IPS-NIHi11 (cell line): Measurements from ENCODE around the gene ATR.
A peak's percentile ranks its signal among the peaks of the same experiment; 100 is the strongest.
"Not testable (repeated sequence)": the region's sequence is repeated elsewhere in the genome, so short reads cannot be mapped to it uniquely, and the experiment has no call there.

Experiments used
- DNase-seq: peaks from one replicate; pipeline ENCODE4 v3.0.0; 2012; ENCODE audit warnings: mixed read lengths, low spot score

ATR gene

DNA sequence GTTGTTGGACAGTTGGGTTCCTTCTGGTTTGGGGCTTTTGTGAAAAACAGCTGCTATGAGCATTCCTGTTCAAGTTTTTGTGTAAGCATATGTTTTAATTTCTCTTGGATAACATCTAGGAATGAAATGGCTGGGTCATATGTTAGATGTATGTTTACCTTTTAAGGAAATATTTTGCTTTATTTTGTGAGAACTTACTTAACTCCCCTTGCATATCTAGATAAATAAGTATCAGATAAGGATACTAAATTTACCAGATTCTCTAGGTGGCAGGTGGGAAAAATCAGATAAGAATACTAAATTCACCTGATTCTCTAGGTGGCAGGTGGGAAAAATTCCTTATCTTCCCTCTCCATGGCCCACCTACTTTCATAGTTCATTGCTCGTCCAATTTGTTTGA lies 16.6 kb upstream of the ATR start:
- DNase-seq, result no peak

DNA sequence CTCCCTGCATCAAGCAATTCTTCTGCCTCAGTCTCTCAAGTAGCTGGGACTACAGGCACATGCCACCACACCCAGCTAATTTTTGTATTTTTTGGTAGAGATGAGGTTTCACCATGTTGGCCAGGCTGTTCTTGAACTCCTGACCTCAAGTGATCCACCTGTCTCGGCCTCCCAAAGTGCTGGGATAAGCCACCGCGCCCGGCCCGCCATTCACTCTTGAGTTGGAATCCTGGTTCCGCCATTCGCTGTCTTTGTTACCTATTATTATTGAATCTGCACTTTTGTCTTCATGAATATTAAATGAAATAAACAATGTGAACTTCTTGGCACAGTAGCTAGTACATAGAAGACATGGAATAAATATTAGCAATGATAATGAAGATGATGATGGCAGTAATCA lies 13.7 kb upstream of the ATR start:
- not testable (repeated sequence) for DNase-seq

DNA sequence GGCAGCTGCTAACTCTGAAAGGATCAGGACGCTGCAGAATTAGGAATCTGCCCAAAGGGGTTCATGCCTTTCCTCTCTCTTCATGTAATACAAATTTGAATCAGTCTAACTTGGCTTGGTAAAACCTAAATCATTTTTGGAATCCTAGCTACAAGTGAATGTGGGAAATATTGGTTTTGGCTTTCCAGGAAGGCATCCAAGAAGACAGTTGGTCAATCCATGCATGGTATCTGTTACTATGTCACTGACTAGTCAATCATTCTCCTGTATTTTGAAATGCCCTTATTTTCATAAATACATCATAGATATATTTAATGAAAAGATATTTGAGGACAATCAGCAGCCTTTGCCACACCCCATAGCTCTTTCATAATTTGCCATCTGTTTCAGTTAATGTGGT lies 10.2 kb upstream of the ATR start:
- no peak for DNase-seq

DNA sequence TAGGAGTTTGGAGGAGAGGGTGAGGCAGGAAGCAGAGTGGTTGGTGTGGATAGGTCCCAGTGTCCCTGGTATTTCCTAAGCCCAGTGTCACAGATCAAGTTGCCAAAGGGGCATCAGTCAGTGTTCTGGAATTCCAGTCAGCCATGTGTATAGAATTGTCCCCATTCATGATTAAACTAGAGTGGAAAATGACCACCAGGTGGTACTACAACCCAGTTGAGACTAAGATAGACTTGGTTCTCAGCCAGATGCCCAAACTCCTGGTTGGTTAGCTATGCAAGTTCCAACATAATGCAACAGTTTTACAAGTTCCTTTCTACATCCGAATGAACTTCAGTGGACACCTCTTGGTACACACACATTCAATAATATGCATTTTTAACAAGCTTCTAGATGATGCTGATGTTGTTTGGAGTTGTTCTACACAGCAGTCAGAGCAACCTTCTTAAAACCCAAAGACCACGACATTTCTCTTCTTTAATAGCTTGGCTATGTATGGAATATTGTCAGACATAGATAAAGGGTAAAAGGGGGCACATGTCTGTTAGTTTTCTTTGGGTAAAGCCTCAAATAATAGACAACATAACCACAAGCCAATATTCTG lies 8.4 kb upstream of the ATR start:
- peak; percentile 65 for DNase-seq

DNA sequence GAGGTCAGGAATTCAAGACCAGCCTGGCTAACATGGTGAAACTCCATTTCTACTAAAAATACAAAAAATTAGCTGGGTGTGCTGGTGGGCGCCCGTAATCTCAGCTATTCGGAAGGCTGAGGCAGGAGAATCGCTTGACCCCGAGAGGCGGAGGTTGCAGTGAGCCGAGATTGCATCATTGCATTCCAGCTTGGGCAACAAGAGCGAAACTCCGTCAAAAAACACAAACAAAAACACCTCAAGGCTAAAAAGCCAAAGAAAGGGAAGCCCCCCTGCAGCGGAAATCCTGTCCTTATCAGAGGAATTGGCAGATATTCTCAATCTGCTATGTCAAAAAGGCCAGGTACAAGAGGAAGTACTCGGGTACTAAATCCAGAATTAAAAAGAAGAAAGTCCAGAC lies 2.5 kb upstream of the ATR start:
- DNase-seq, result not testable (repeated sequence)

DNA sequence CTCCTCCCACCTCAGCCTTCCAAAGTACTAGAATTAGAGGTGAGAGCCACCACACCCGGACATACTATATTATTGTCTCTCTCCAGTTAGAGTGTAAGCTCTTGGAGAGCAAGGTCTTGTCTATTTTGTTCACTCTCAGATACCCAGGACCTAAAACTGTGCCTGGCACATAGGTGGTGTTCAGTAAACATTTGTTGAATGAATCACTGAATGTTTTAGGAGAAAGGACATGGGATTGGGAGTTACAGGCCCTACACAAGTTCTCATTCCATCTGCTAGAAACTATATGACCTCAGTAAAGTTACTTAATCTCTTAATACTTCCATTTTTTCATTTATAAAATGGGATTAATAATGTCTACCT lies 1.5 kb upstream of the ATR start:
- no peak for DNase-seq

DNA sequence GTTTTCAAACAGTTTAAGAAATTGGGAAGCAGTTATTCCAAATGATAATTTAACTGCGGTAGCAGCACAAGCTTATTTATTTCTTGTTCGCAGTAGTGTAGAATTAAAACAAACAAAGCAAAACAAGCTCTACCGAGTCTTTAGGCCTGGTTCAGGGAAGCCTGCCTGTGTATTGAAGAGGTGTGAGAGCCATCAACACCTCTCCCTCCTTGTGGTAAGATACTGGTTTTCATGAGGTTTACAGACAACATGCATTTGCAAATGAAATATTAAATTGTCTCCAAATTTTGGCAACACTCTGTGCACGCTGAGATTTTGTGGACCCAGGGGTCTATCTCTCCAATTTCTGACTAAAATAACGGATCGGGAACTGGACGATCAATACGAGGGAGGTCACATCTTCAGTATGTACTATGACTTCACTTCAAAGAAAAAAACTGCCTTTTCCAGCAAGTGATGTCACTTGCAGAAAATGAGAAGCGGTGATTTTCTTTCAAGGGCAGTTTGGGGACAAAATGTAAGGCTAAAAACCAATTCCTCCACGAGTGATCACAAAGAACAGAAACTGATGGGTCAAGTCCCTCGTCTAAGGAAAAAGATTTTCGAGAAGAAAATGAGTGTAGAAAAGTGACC lies 721 bp downstream of the ATR start:
- no peak for DNase-seq

DNA sequence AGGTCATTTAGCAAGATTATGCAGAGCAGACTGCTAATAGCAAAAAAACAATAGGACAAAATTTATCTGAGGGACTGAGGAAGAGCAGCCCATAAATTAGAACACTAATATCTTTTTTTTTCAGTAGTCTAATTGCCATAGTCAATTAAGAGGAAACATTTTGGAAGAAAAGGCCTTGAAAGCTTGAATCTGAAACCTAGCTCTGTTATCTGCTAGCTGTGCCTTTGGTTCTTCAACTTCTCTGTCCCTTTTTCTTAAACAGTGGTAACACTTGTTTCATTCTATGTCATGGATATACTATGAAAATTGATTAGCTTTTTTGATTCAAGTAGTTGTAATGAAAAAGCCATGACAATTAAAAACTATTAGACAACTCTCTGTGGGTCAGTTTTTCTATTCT lies 1.7 kb downstream of the ATR start:
- no peak for DNase-seq

DNA sequence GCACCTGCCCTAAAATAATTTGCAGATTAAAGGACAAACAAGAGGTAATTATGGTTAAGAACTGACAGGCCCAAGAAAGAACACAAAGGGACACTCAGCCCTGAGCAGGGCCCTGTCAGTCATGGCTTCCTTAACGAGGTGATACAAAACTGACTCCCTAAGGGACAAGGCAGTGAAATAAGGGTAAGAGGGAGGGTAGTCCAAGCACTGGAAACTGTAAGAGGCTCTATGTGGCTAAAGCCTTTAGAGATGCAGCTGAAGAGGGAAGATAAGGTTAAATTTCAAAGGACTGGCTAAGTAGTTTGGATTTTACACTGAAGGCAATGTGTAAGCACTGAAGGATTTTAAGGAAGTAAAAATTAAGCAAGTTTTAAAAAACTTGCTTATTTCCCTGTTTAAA lies 3.9 kb downstream of the ATR start:
- DNase-seq, result no peak

DNA sequence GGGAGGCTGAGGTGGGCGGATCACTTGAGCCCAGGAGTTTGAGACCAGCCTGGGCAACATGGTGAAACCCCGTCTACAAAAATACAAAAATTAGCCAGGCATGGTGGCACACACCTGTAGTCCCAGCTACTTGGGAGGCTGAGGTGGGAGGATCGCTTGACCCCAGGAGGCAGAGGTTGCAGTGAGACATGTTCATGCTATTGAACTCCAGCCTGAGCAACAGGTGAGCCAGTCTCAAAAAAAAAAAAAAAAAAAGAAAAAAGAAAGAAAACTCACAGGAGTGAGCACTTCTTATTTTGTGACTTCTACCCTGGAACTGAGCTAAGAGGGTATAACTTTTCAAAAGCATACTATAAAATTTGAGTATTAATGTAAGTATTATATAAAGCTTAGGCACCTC lies 4.3 kb downstream of the ATR start:
- DNase-seq, result not testable (repeated sequence)

DNA sequence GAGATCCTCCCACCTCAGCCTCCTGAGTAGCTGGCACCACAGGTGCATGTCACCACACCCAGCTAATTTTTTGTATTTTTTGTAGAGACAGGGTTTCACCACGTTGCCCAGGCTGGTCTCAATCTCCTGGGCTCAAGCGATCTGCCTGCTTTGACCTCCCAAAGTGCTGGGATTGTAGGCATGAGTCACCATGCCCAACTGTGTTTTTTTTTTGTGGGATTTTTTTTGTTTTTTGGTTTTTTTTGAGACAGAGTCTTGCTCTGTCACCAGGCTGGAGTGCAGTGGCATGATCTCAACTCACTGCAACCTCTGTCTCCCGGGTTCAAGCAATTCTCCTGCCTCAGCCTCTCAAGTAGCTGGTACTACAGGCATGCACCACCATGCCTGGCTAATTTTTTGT lies 9.1 kb downstream of the ATR start:
- DNase-seq, result not testable (repeated sequence)

DNA sequence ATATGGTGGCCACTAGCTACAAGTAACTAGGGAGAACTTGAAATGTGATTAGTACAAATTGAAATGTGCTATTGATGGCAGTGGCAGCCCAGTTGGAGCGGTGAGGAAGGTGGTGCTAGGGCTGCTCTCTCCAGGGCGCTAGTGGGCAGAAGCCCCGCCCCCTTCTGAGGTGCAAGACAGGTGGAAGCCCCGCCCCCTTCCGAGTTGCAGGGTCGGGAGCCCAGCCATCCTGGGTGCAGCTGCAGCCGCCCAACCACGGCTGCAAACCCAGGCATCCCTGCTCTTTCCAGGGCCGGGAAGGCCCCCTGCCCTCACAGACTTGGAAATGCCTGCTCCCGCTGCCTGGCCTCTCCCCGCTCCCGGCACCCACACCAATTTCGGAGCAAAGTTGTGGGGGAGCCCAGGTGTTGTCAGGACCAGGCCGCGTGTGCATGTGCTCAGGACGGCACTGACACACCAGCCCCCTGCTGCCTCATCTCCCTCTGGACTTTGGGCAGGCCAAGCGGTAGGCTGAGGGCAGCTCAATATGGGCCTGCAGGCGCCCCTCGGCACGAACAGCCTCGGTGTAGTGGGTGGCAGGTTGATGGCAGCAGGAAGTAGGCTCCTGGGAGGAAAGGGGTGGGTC lies 10.0 kb downstream of the ATR start:
- DNase-seq, result peak; percentile 42

DNA sequence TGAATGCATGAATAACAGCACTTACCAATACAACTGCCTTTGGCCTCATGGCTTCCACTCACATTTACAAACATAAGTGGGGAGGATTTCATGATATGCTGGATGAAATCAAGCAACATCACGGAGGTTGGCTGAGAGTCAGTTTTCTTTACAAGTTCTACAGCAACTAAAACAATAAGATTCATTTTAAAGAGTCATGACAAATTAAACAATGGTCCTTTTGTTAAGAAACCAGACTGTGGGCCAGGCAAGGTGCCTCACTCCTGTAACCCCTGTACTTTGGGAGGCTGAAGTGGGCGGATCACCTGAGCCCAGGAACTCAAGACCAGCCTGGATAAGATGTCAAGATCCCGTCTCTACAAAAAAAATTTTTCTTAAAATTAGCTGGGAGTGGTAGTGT lies 12.4 kb downstream of the ATR start:
- no peak for DNase-seq

DNA sequence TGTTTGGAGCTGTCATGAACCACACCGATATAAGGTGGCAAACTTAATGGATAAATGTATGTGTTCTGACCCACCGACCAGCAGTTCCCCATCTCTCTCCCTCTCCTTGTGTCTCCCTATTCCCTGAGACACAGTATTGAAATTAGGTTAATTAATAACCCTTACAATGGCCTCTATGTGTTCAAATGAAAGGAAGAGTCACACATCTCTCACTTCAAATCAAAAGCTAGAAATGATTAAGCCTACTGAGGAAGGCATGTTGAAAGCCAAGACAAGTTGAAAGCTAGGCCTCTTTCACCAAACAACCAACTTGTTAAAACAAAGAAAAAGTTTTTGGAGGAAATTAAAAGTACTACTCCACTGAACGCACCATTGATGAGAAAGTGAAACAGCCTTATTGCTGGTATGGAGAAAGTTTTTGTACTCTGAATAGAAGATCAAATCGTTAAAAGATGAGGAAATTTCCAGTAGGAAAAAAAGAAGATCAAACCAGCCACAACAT lies 15.0 kb downstream of the ATR start:
- DNase-seq, result no peak

DNA sequence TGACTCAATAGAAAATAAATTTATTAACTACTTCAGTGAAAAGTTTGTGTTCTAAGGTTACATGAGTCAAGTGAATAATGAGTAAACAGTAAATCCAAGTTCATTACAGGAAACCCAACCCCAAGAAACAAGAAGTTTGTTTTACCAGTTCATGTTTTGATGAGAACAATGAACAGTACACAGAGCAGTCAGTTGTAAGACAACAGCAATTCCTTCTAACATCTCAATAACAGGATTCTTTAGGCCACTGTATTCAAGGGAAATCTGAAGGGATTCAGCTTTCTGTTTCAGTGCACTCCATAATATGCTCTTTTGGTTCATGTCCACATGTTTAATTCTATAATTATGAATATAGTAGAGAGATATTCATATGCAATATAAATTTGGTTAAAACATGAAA lies 18.4 kb downstream of the ATR start:
- DNase-seq, result no peak

DNA sequence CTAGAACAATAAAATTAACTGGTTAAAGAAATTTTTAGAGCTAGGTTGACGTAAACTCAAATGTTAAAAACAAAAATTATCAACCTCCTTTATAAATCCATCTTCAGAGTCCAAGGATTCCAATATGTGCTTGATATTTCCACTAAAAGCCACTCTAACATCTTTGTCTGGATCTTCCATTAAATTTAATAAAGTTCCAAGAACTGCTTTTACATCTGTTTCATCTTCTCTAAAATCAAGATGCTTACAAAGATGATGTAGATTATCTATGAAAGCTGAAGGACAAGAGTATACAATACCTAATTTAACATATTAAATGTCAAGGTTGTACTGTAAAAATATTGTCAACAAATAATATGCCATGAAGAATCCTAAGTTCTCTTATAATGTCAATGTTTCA lies 24.8 kb downstream of the ATR start:
- DNase-seq, result no peak

DNA sequence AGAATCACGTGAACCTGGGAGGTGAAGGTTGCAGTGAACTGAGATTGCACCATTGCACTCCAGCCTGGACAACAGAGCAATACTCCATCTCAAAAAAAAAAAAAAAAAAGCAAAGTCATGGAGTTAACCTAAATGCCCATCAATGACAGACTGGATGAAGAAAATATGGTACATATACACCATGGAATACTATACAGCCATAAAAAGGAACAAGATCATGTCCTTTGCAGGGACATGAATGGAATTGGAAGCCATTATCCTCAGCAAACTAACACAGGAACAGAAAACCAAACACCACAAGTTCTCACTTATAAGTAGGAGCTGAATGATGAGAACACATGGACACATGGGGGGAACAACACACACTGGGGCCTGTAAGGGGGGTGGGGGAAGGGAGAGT lies 26.0 kb downstream of the ATR start:
- not testable (repeated sequence) for DNase-seq

DNA sequence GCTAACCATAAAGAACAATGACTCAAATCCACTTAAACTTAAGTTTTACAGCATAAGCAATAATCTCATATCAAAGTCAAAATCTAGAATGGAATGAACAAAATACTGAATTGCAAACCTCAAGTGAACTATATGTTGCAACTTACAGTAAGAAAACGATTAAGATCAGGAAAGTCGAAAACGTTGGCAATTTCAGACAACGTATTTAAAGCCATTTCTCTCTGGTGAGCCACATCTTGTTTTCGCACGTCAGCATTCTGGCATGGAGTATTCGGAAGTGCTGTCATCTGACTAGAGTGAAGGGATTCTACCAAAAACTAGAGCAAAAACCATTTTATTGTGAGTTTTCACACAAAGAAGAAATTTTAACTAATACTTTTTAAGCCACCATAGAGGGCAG lies 28.5 kb downstream of the ATR start:
- no peak for DNase-seq

DNA sequence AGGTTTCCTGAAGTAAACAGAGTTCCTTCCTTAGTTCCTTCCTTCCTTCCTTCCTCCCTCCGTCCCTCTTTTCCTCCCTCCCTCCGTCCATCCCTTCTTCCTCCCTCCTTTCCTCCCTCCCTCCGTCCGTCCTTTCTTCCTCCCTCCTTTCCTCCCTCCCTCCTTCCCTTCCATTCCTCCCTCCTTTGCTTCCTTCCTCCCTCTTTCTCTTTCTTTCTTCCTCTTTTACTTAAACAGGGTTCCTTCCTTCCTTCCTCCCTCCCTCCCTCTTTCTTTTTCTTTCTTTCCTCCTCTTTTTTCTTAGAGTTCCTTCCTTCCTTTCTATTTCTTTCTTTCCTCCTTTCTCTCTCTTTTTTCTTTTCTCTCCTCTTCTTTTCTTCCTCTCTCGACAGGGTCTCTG lies 35.2 kb downstream of the ATR start:
- DNase-seq, result no peak

DNA sequence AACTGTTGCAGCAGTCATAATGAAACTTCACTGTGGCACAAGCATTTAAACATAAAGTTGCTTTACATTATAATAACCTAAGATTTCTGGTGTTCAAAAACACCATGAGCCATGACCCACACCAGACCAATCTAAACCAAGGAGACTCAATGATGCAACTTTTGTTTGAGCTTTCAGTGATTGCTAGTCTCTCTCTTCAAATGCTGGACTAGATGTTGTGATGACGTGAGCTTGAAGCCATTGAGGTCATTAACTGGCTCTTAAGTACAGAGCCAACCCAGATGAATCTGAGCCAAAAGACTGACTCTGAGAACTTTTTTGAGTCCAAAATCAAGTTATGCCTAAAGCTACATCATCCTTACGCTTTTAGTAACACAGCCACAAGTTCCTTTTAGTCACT lies 36.5 kb downstream of the ATR start:
- no peak for DNase-seq

DNA sequence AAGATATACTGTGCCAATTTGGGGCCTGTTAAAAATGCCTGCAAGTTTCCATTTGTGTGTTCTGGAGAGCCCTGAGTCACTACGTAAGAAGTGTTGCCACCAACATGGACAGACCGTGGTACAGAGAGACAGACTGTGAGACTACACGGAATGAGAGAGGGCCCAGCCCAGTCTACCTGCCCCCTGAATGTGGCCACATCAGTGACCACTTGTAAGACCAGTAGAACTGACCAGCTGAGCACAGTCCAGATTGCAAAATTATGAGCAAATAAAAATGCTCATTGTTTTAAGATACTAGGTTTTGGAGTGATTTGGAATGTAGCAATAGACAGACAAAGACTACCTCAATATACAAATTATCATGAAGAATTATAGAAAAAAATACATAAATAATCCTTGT lies 42.0 kb downstream of the ATR start:
- DNase-seq, result no peak

DNA sequence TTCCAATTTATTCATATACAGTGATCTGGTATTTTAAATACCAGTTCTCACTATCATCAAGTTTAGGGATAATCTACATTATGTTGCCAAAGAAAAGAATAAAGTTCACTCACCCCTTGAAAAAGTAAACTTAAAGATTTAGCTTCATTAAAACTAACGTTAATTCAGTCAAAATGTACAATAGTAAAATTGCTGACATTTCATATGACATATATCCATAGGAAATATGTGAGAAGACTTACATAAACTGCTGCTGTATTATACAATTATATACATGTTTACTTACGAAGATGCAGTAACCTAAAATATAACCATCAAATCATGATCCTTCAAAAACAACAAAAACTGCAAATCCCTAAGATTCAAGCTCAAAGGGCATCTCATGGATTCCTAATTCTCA lies 44.0 kb downstream of the ATR start:
- DNase-seq, result no peak

DNA sequence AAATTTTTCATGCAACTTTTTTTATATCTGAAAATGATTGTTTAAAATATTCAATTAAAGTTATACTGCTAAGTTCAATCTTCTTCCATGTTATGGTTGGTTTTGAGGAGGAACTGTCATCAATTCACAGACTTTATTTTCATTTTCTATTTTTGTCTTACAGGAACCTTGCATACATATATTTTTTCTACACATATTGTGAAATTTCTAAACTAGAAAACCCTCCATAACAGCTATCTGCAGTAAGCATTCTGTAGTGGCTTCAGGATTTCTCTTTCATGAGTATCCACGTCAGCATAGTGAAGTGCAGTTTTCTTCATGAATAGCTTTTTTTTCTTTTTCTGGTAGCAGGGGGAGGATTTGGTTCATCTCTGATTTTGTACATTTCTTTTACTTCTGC lies 48.2 kb downstream of the ATR start:
- DNase-seq, result no peak
